ENCODE results near the gene USPL1.

The USPL1 gene

DNA sequence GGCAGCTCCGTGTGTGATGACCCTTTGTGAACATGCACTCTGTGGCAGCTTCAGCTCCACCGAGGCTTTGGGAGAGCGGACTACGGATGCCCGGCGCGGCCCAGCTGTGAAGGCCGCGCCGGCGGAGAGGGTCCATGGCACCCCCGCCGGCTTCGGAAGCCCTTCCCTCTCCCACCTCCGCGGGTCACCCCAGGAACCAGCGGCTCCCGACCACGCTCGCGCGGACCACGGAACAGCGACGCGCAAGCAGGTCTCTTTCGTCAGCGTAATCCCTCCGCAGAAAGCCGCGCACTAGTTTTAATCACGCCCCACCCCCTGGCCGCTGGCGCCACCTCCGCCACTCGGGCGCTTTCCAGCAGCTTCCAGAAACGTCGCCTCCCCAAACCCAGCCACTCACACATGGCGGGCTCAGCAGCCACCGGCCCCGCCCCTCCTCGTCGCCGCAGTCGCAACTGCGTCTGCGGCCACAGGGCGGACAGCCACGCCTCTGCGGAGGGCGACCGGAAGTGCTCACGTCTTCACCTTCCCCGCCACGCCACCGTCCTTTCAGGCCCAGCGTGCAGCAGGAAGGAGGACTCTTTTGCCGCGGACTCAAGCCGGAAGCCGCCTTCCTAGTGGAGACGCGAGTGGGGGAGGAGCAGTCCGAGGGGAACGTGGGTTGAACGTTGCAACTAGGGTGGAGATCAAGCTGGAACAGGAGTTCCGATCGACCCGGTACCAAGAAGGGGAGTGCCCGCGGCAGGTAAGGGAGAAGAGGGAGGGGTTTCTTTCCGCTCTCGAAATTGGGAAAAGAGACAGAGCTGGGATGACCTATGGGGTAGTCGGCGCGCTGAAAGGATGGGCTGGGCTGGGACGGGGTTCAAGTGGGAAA, at the start of gene USPL1:
Gene USPL1, plus strand, starts transcription at position 606 of the 871 bp plus-strand sequence. CDS start 3,221 bp downstream, outside the sequence.
- H3K4me1 ChIP-seq = peaks cover 30 to 42% (median 36%) of the 10 kb centered on the region in 10 experiments
- H3K36me3 ChIP-seq = peaks cover 7 to 27% (median 10%) of the 10 kb centered on the region in 11 experiments
- H3K4me3 ChIP-seq = peak within 1 kb of the TSS; percentile 78 to 96 (median 87)
- H3K9me3 ChIP-seq (replicated peaks in 1 of 11) = no peaks in the 10 kb centered on the region
- no peak for TF ChIP-seq Cebpa-rat (IDR thresholded peaks at IDR 0.05)
- H3K4me2 ChIP-seq = peak within 1 kb of the TSS; percentile 84 to 96 (median 89)
- H3K27me3 ChIP-seq = no peaks in the 10 kb centered on the region
- H3K27ac ChIP-seq = peak within 1 kb of the TSS; percentile 96 to 100 (median 98)
- H4K20me1 ChIP-seq = peaks cover 7 to 44% (median 29%) of the 10 kb centered on the region in 11 experiments; a peak in 18 of 22 replicates
- peak within 1 kb of the TSS; percentile 91 to 100 (median 98) for H3K9ac ChIP-seq

DNA sequence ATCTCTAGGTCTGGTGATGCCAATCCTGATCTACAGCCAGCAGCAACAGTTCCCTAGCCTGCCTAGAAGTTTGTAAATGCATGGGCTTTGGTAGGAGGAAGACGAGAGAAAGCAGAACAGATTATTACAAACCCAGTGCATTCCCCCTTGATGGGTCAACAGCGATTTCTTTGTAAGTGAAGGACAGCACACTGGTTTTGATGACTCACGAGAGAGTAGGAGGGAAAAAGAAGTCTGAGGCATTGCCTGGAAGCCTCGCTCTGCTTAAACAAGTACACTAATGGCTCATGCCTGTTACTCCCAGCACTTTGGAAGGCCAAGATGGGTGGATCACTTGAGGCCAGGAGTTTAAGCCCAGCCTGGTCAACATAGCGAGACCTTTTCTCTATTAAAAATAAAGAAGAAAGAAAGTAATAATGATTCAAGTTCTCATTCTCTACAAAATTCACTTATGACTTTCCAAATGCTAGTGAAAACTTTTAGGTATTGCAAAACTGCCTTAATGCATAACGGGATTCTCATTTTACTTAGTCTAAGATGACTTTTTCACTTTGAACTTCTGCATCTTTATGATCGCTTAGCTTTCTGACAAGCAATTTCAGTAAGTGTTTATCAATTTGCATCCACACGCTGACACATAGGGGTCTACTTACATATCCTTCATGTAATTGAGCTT, 47.7 kb upstream of the USPL1 start:
- peaks cover 7 to 22% (median 12%) of the 10 kb centered on the region in 10 experiments; a peak in 18 of 20 replicates for H3K4me1 ChIP-seq
- no peak for TF ChIP-seq Cebpa-rat (IDR thresholded peaks at IDR 0.05)
- no peaks in the 10 kb centered on the region for H3K9me3 ChIP-seq (replicated peaks in 1 of 11)
- H3K4me3 ChIP-seq = no peak overlapping the region
- no peak overlapping the region for H3K27ac ChIP-seq
- H3K27me3 ChIP-seq = no peaks in the 10 kb centered on the region
- peak overlapping the region in 3 of 11 experiments; percentile 0 to 23 (median 7); a peak in 5 of 22 replicates for H3K4me2 ChIP-seq
- no peaks in the 10 kb centered on the region for H4K20me1 ChIP-seq
- no peak overlapping the region for H3K9ac ChIP-seq
- no peaks in the 10 kb centered on the region for H3K36me3 ChIP-seq

DNA sequence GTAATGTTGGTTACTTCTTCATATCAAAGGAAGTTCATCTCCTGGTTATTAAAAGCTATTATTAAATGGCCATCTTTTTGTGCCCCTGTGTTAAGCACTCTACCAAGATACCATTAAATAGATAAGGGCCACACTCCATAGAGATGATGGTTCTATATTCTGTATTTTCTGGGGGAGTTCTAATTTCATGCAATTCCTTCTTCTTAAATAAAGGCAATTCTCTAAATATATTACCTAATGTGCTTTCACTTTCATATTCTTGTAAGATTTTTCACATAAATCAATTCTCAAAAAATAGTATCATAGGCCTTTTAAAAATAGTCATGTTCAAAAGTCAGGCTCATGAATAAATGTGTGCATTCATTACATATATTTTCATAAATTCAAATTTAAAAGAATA, 47.0 kb upstream of the USPL1 start:
- Histone ChIP-seq H3K36me3 (no peaks in the 10 kb centered on the region), H3K27me3 (no peaks in the 10 kb centered on the region), H3K9ac (no peak overlapping the region), H4K20me1 (no peaks in the 10 kb centered on the region), H3K9me3 (replicated peaks in 1 of 11) (no peaks in the 10 kb centered on the region), H3K4me1 (peaks cover 7 to 22% (median 12%) of the 10 kb centered on the region in 10 experiments; a peak in 18 of 20 replicates), H3K4me3 (no peak overlapping the region), H3K27ac (no peak overlapping the region), H3K4me2 (peak overlapping the region in 2 of 11 experiments; percentile 7 to 23; a peak in 3 of 22 replicates)
- TF ChIP-seq Cebpa-rat (IDR thresholded peaks at IDR 0.05) = no peak

DNA sequence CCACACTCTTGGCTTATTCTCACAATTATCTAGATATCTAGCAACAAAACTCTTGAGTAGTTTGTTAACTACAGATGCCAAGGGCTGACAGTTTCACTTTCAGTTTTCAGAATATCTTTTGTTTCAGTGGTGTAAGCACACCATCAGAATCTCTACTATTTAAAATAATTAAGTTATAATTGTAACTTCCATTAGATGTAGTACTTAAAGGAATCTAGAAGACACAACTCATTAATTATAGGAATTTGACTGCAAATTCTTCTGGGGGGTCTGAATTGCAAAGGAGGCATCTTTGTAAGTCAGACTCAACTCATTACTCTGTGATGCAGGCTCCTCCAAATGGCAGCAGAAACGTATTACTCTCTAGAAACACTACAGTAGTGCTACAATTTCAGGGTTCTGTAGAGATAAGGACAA, 44.9 kb upstream of the USPL1 start:
- peak overlapping the region; percentile 42 to 72 (median 66) for H3K9ac ChIP-seq
- peak overlapping the region; percentile 39 to 89 (median 72) for H3K4me2 ChIP-seq
- no peaks in the 10 kb centered on the region for H4K20me1 ChIP-seq
- TF ChIP-seq Cebpa-rat (IDR thresholded peaks at IDR 0.05) = no peak
- peak overlapping the region; percentile 28 to 51 (median 42); a peak in 13 of 20 replicates for H3K4me3 ChIP-seq
- peak overlapping the region; percentile 0 to 80 (median 72); a peak in 21 of 22 replicates for H3K27ac ChIP-seq
- H3K27me3 ChIP-seq = no peaks in the 10 kb centered on the region
- no peaks in the 10 kb centered on the region for H3K36me3 ChIP-seq
- H3K4me1 ChIP-seq = peaks cover 24 to 36% (median 28%) of the 10 kb centered on the region in 10 experiments
- no peaks in the 10 kb centered on the region for H3K9me3 ChIP-seq (replicated peaks in 1 of 11)

DNA sequence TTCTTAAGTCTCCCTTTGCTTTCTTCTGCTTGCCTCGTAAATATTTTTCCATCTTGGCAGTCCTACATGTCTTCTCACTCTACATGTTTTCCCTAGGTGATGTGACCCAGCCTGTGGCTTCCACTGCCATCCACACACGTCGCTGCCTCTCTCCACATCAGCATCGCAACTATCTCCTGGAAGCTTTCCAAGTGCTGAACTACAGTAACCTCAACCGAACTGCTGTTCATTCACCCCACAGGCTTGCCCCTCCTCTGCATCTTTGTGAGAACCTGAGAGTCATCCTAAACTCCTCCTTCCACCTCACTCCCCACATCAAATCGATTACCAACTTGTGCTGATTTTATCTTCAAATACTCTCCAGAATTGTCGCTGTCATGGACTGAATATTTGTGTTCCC, 41.2 kb upstream of the USPL1 start:
- H3K36me3 ChIP-seq = no peaks in the 10 kb centered on the region
- no peak for TF ChIP-seq Cebpa-rat (IDR thresholded peaks at IDR 0.05)
- no peak overlapping the region for H3K4me3 ChIP-seq
- H3K4me2 ChIP-seq = peak overlapping the region; percentile 0 to 55 (median 32); a peak in 18 of 22 replicates
- H3K27me3 ChIP-seq = no peaks in the 10 kb centered on the region
- no peak overlapping the region for H3K27ac ChIP-seq
- H3K4me1 ChIP-seq = peaks cover 16 to 29% (median 26%) of the 10 kb centered on the region in 10 experiments
- no peaks in the 10 kb centered on the region for H3K9me3 ChIP-seq (replicated peaks in 1 of 11)
- no peaks in the 10 kb centered on the region for H4K20me1 ChIP-seq
- no peak overlapping the region for H3K9ac ChIP-seq

DNA sequence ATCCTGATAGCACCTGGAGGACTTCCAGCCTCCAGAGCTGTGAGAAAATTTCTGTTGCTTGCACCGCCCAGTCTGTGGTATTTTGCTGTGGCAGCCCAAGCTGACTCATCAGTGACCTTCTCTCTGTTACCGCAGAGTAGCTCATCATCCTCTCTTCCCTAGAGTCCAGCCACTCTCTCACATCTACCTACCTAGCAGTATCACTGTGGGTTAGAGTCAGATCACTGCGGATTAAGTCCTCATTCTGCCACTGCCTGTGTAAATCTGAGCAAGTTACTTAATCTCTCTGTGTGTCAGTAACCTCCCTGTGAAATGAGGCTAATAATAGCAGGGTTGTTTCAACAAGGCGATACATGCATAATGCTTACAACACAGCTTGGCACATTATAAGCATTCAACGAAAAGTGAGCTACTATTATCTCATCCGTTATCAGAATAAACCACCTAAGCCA, 40.3 kb upstream of the USPL1 start:
- H3K4me2 ChIP-seq = peak overlapping the region; percentile 0 to 55 (median 31); a peak in 20 of 22 replicates
- H3K4me3 ChIP-seq = no peak overlapping the region
- H3K27me3 ChIP-seq = no peaks in the 10 kb centered on the region
- no peak overlapping the region for H3K9ac ChIP-seq
- H4K20me1 ChIP-seq = no peaks in the 10 kb centered on the region
- no peak overlapping the region for H3K27ac ChIP-seq
- no peaks in the 10 kb centered on the region for H3K36me3 ChIP-seq
- TF ChIP-seq Cebpa-rat (IDR thresholded peaks at IDR 0.05) = no peak
- peaks cover 14 to 22% (median 20%) of the 10 kb centered on the region in 10 experiments for H3K4me1 ChIP-seq
- H3K9me3 ChIP-seq (replicated peaks in 1 of 11) = no peaks in the 10 kb centered on the region

DNA sequence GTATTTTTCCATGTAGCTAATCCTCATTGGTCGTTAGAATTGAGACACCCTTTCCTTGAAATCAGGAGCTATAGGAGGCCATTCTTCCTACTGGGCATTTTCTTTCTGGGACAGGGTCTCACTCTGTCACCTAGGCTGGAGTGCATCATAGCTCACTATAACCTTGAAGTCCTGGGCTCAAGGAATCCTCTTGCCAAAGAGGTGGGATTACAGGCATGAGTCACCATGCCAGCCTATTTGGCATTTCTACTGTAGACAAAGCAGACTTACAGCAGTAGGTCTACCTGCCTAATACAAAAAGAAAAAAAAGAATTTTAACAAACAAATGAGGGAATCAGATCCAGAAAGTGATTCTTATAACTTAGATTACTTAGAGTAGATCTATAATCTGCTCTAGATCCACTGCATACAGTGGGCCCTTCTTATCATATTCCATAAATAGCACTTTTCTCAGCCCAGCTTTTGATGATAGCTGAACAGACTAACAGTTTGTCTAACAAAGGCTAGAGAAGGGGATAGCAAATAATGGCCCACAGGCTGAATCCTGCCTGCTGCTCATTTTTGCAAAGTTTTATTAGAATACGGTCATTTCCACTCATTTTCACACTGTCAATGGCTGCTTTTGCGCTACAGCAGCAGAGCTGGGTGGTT, 36.7 kb upstream of the USPL1 start:
- no peak overlapping the region for H3K27ac ChIP-seq
- H3K4me2 ChIP-seq = no peak overlapping the region
- no peaks in the 10 kb centered on the region for H3K27me3 ChIP-seq
- H3K9me3 ChIP-seq (replicated peaks in 1 of 11) = no peaks in the 10 kb centered on the region
- H4K20me1 ChIP-seq = no peaks in the 10 kb centered on the region
- peaks cover 20 to 30% (median 25%) of the 10 kb centered on the region in 10 experiments; a peak in 19 of 20 replicates for H3K4me1 ChIP-seq
- H3K4me3 ChIP-seq = no peak overlapping the region
- no peak for TF ChIP-seq Cebpa-rat (IDR thresholded peaks at IDR 0.05)
- no peaks in the 10 kb centered on the region for H3K36me3 ChIP-seq
- H3K9ac ChIP-seq = no peak overlapping the region

DNA sequence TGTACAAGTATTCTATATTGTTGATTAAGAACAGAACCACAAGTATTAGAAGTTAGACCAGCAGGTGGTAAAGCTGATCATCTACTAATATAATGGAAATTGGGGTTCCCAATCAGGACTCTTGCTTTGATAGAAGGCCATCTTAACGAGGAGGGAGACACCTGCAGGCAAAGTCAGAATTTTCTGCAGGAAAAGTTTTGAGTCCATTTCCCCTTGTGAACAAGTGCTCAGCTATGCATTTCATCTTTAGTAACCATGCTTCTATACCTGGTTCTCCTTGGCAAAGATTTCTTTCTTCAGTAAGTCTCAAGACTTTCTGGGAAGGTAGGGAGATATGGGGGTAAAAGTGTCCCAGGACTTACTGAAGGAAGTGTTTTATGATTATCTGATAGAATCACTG, 36.1 kb upstream of the USPL1 start:
- H3K4me1 ChIP-seq = peaks cover 14 to 32% (median 27%) of the 10 kb centered on the region in 10 experiments; a peak in 19 of 20 replicates
- no peak overlapping the region for H3K4me3 ChIP-seq
- H3K27ac ChIP-seq = no peak overlapping the region
- no peaks in the 10 kb centered on the region for H3K9me3 ChIP-seq (replicated peaks in 1 of 11)
- no peak overlapping the region for H3K4me2 ChIP-seq
- no peak overlapping the region for H3K9ac ChIP-seq
- H3K36me3 ChIP-seq = no peaks in the 10 kb centered on the region
- H3K27me3 ChIP-seq = no peaks in the 10 kb centered on the region
- TF ChIP-seq Cebpa-rat (IDR thresholded peaks at IDR 0.05) = no peak
- no peaks in the 10 kb centered on the region for H4K20me1 ChIP-seq

All from BLaER1 treated with 17β-estradiol and CSF1 and Interleukin-3, amounts not matched to agents 10 nM and 100 nM (cell line).